GM23338 (cell line): ENCODE results near the gene GSAP. TPM values are rescaled to one million over a fixed set of nuclear protein-coding genes. Genes with fewer than 3 reads are reported as not detected.

Experiments used
- ATAC-seq: fragments of 200-7000 bp; cut with Tn5 transposase; 3 replicates; pipeline ENCODE4 v1.9.1; 2020
- DNase-seq: peaks from one replicate; pipeline ENCODE4 v3.0.0-alpha.2; 2015; ENCODE audit warnings: low spot score
- H2AFZ ChIP-seq: fragments of 200-600 bp; sonication (generic); 2 replicates; pipeline ENCODE4 v1.8.0; 2016; ENCODE audit warnings: antibody characterized with exemption, mild to moderate bottlenecking, moderate library complexity
- H3F3A ChIP-seq: fragments of 200-600 bp; sonication (generic); replicated peaks from 2 replicates; pipeline ENCODE4 v1.8.0; 2017; ENCODE audit warnings: antibody characterized with exemption, mixed run types, low read depth
- H3K27ac ChIP-seq: fragments of 200-600 bp; sonication (generic); 2 replicates; pipeline ENCODE4 v1.6.1; 2016; ENCODE audit warnings: low read depth
- H3K27me3 ChIP-seq: fragments of 200-600 bp; sonication (generic); 2 replicates; pipeline ENCODE4 v1.8.0; 2016; ENCODE audit warnings: mild to moderate bottlenecking, mixed run types, moderate library complexity; ENCODE audit not compliant: insufficient read depth
- H3K36me3 ChIP-seq: fragments of 200-600 bp; sonication (generic); 2 replicates; pipeline ENCODE4 v1.8.0; 2016; ENCODE audit warnings: mild to moderate bottlenecking; ENCODE audit not compliant: insufficient read depth
- H3K4me1 ChIP-seq: fragments of 200-600 bp; sonication (generic); 2 replicates; pipeline ENCODE4 v1.8.0; 2016; ENCODE audit warnings: mild to moderate bottlenecking, moderate library complexity; ENCODE audit not compliant: insufficient read depth
- H3K4me2 ChIP-seq: fragments of 200-600 bp; sonication (generic); 2 replicates; pipeline ENCODE4 v1.7.1; 2017; ENCODE audit warnings: mixed run types
- H3K4me3 ChIP-seq: fragments of 200-600 bp; sonication (generic); 2 replicates; pipeline ENCODE4 v1.6.1; 2016; ENCODE audit warnings: mixed run types
- H3K79me2 ChIP-seq: fragments of 200-600 bp; sonication (generic); replicated peaks from 2 replicates; pipeline ENCODE4 v1.8.0; 2017; ENCODE audit warnings: mild to moderate bottlenecking; ENCODE audit not compliant: insufficient read depth
- H3K9me2 ChIP-seq: fragments of 200-600 bp; sonication (generic); 2 replicates; pipeline ENCODE4 v1.8.0; 2017; ENCODE audit not compliant: insufficient read depth
- H4K20me1 ChIP-seq: fragments of 200-600 bp; sonication (generic); replicated peaks from 2 replicates; pipeline ENCODE4 v1.8.0; 2017; ENCODE audit warnings: mild to moderate bottlenecking; ENCODE audit not compliant: insufficient read depth
- H3K27ac Mint-ChIP-seq: 2 replicates; pipeline ENCODE4 v1.8.0; 2020; ENCODE audit warnings: inconsistent platforms, mild to moderate bottlenecking, moderate library complexity, mixed read lengths
- H3K27me3 Mint-ChIP-seq: 3 replicates; pipeline ENCODE4 v1.8.0; 2022; ENCODE audit warnings: low read depth, mild to moderate bottlenecking, moderate library complexity, mixed read lengths, inconsistent platforms; ENCODE audit not compliant: insufficient read depth, poor library complexity
- H3K36me3 Mint-ChIP-seq: 3 replicates; pipeline ENCODE4 v1.8.0; 2021; ENCODE audit warnings: low read depth, mild to moderate bottlenecking, inconsistent platforms, moderate library complexity, mixed read lengths
- H3K4me1 Mint-ChIP-seq: 3 replicates; pipeline ENCODE4 v1.8.0; 2020; ENCODE audit warnings: mild to moderate bottlenecking, inconsistent platforms, mixed read lengths
- H3K4me3 Mint-ChIP-seq: 3 replicates; pipeline ENCODE4 v1.8.0; 2021; ENCODE audit warnings: moderate library complexity, mild to moderate bottlenecking, inconsistent platforms, mixed read lengths
- H3K9me3 Mint-ChIP-seq: 3 replicates; pipeline ENCODE4 v1.8.0; 2020; ENCODE audit warnings: moderate library complexity, mild to moderate bottlenecking, inconsistent platforms, mixed read lengths
- CREB1 ChIP-seq: fragments of 250-450 bp; sonication (Bioruptor Pico); IDR thresholded peaks from 2 replicates; pipeline ENCODE4 v1.5.0; 2020; ENCODE audit warnings: low read depth, mild to moderate bottlenecking, moderate library complexity
- ETS1 ChIP-seq: IDR thresholded peaks from 2 replicates; pipeline ENCODE4 v1.6.1; 2016; ENCODE audit warnings: antibody characterized with exemption
- EZH2 ChIP-seq: fragments of 200-600 bp; sonication (generic); IDR thresholded peaks from one replicate; pipeline ENCODE4 v1.8.0; 2017; ENCODE audit warnings: antibody characterized with exemption, mild to moderate bottlenecking, low read depth; ENCODE audit not compliant: unreplicated experiment
- EZH2phosphoT487 ChIP-seq: fragments of 200-600 bp; sonication (generic); IDR thresholded peaks from one replicate; pipeline ENCODE4 v1.8.1; 2018; ENCODE audit warnings: antibody characterized with exemption; ENCODE audit not compliant: unreplicated experiment
- JUNB ChIP-seq: IDR thresholded peaks from one replicate; pipeline ENCODE4 v1.6.1; 2016; ENCODE audit warnings: antibody characterized with exemption; ENCODE audit not compliant: unreplicated experiment
- POLR2AphosphoS5 ChIP-seq: IDR thresholded peaks from 2 replicates; pipeline ENCODE4 v1.6.1; 2016; ENCODE audit warnings: antibody characterized with exemption, low read depth
- REST ChIP-seq: IDR thresholded peaks from one replicate; pipeline ENCODE4 v1.6.1; 2018; ENCODE audit warnings: antibody characterized with exemption; ENCODE audit not compliant: unreplicated experiment
- STAT1 ChIP-seq: IDR thresholded peaks from one replicate; pipeline ENCODE4 v1.6.1; 2016; ENCODE audit warnings: antibody characterized with exemption; ENCODE audit not compliant: unreplicated experiment
- ZNF114 ChIP-seq: fragments of 250-450 bp; sonication (Bioruptor Pico); IDR thresholded peaks from 2 replicates; pipeline ENCODE4 v1.5.0; 2020; ENCODE audit warnings: mild to moderate bottlenecking, moderate library complexity
- polyA plus RNA-seq: library from polyadenylated mRNA; unstranded; fragments of >200 nt; fragmentation: Nextera tagmentation; extraction: Ambion mirVana; gene quantifications from 2 replicates; pipeline ENCODE4 v1.2.1, GENCODE V29; 2016
- total RNA-seq: library from RNA; depleted of rRNA; stranded (reverse); fragments of >200 nt; shearing (Covaris generic); gene quantifications from 2 replicates; pipeline ENCODE4 v1.2.3, GENCODE V29; 2014
- TF ChIP-seq, protein P1 (sequence below), 2 experiments: fragments of 200-600 bp in 1 of 2; sonication (generic) in 1 of 2; conservative IDR thresholded peaks; 2 replicates each; pipeline versions ENCODE4 v1.5.1 to v1.6.1; 2016 to 2017; ENCODE audit warnings: antibody characterized with exemption in 2 of 2, low read depth in 2 of 2, mild to moderate bottlenecking in 2 of 2, moderate library complexity in 1 of 2

GSAP gene
- total and polyA plus RNA-seq, 2 experiments from 2014 or later, result 0.63 to 1.1 TPM

DNA sequence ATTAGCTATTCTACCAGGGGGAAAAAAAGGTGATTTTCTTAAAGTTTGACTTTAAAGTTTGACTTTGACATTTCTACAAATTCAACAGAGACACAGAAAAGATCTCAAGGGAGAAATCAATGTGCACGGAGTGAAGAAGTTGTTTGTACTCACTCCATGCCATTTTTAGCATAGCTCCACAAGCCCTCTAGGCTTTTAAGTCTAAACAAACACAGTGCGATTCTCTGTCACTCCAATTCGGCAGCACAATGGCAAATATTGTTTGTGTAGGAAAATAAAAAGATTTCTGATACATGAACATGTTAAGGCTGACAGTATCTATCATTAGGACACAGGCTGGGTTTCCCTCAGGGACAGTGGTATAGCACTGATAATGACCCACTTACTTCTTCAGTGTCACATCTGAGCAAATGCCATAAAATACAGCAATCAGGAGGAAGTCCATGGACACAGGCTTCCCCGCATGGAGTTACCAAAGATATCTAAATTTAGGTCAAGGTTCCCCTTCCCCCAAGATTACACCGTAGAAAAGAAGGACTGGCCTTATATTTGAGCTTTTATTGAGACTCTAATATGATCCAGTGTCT, 28.0 kb downstream of the GSAP start:
- H3K4me2 ChIP-seq, result peak overlapping the region; percentile 23; the same call in 1 of the 2 replicates
- H3K27me3 Mint-ChIP-seq, result peaks cover 3% of the 10 kb centered on the region
- no peaks in the 10 kb centered on the region; the same call in 2 of the 3 replicates for H3K36me3 Mint-ChIP-seq
- H3K27ac ChIP-seq, result no peak overlapping the region; the same call in 1 of the 2 replicates
- H3K4me1 Mint-ChIP-seq, result peaks cover 24% of the 10 kb centered on the region
- peaks cover 14% of the 10 kb centered on the region for H3K4me1 ChIP-seq
- TF ChIP-seq, protein P1, sequence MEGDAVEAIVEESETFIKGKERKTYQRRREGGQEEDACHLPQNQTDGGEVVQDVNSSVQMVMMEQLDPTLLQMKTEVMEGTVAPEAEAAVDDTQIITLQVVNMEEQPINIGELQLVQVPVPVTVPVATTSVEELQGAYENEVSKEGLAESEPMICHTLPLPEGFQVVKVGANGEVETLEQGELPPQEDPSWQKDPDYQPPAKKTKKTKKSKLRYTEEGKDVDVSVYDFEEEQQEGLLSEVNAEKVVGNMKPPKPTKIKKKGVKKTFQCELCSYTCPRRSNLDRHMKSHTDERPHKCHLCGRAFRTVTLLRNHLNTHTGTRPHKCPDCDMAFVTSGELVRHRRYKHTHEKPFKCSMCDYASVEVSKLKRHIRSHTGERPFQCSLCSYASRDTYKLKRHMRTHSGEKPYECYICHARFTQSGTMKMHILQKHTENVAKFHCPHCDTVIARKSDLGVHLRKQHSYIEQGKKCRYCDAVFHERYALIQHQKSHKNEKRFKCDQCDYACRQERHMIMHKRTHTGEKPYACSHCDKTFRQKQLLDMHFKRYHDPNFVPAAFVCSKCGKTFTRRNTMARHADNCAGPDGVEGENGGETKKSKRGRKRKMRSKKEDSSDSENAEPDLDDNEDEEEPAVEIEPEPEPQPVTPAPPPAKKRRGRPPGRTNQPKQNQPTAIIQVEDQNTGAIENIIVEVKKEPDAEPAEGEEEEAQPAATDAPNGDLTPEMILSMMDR (conservative IDR thresholded peaks at IDR 0.05; ENCODE audit: low read depth in 2 of 2), result no peak
- no peak for TF ChIP-seq EZH2
- no peak for TF ChIP-seq POLR2AphosphoS5
- TF ChIP-seq CREB1 (CRISPR knock-in tag), result no peak
- no peak for TF ChIP-seq EZH2phosphoT487
- ATAC-seq (no peak), DNase-seq (no peak)
- H2AFZ ChIP-seq, result no peak overlapping the region
- H3K36me3 ChIP-seq, result no peaks in the 10 kb centered on the region
- H3K9me2 ChIP-seq, result no peaks in the 10 kb centered on the region
- H3K4me3 ChIP-seq, result no peak overlapping the region
- no peaks in the 10 kb centered on the region; the same call in 2 of the 3 replicates for H3K9me3 Mint-ChIP-seq
- H3K79me2 ChIP-seq, result no peaks in the 10 kb centered on the region
- H3K27me3 ChIP-seq, result no peaks in the 10 kb centered on the region
- H3K4me3 Mint-ChIP-seq, result no peak overlapping the region
- H3K27ac Mint-ChIP-seq, result 0 out of 2 replicates have a peak overlapping the region, but pooled peaks have one; percentile 4
- H3F3A ChIP-seq, result no peaks in the 10 kb centered on the region
- no peaks in the 10 kb centered on the region for H4K20me1 ChIP-seq

DNA sequence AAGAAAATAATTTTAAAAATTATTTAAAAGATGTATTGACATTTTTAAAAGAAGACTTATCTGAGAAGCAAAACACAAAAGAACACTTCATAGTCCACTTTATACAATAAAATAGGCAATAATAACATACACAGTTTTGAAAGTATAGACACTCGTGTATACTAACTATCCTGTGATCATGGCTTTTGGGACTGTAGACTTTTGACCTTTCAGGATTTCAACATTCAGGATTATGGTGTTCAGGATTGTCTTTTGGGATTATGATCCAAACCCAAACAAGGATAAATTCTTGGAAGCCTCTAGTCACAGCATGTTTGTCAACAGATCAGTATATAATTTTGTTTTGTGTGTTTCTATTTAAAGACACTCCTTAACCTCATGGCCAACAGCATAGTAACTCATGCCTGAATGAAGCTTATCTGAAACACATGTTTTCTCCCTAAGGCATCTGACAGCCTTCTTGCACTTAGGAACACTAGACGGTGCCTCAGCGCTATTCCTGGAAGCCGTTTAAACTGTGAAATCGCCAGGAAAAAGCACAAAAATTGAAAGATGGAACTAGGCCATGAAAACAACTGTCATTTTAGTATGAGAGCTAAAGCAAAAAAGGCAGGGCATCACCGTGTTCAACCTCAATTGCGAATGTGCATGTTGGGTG, 29.9 kb downstream of the GSAP start:
- DNase-seq (no peak), ATAC-seq (no peak)
- Histone ChIP-seq H3K27ac (no peak overlapping the region), H3K36me3 (no peaks in the 10 kb centered on the region), H3K4me1 (peaks cover 14% of the 10 kb centered on the region), H3K4me3 (no peak overlapping the region), H3K4me2 (no peak overlapping the region), H3K79me2 (no peaks in the 10 kb centered on the region), H3K9me2 (no peaks in the 10 kb centered on the region; the same call in 1 of the 2 replicates), H4K20me1 (no peaks in the 10 kb centered on the region), H3F3A (no peaks in the 10 kb centered on the region), H2AFZ (no peak overlapping the region), H3K27me3 (no peaks in the 10 kb centered on the region)
- Mint-ChIP-seq H3K27me3 (peaks cover 3% of the 10 kb centered on the region), H3K27ac (no peak overlapping the region), H3K4me3 (no peak overlapping the region), H3K9me3 (no peaks in the 10 kb centered on the region; the same call in 2 of the 3 replicates), H3K4me1 (peaks cover 24% of the 10 kb centered on the region), H3K36me3 (no peaks in the 10 kb centered on the region; the same call in 2 of the 3 replicates)
- TF ChIP-seq POLR2AphosphoS5 (no peak), ETS1 (no peak), EZH2 (no peak), JUNB (no peak), EZH2phosphoT487 (no peak), CREB1 (CRISPR knock-in tag) (no peak), STAT1 (no peak), REST (no peak), ZNF114 (CRISPR knock-in tag) (no peak)
- TF ChIP-seq, protein P1 (conservative IDR thresholded peaks at IDR 0.05; ENCODE audit: low read depth in 2 of 2), result no peak
